Measurements from ENCODE around the gene ZEB2. TPM values are rescaled to one million over a fixed set of nuclear protein-coding genes. Genes with fewer than 3 reads are reported as not detected.

Gene ZEB2
- total and polyA plus RNA-seq, 7 donors = 8.1 to 70.6 (median 51.0) TPM

GRCh38 chr2:144381716-144382115 is 138.2 kb downstream of the ZEB2 start:
- H3K4me3 ChIP-seq = no peak overlapping the region
- 61 to 77% methylated on average over 2 of the region's 2 CpGs for WGBS, 2 donors
- H3K4me1 ChIP-seq = no peaks in the 10 kb centered on the region
- intact Hi-C loops (cut with DNase I) = no loop called here
- TF ChIP-seq EP300 (IDR thresholded peaks at IDR 0.05) (no peak), POLR2A (IDR thresholded peaks at IDR 0.05) (no peak), CTCF (IDR thresholded peaks at IDR 0.05) (no peak), POLR2AphosphoS5 (IDR thresholded peaks at IDR 0.05) (no peak)
- DNase-seq = no peak
- H3K27ac ChIP-seq = no peak overlapping the region
- H3K27me3 ChIP-seq = no peaks in the 10 kb centered on the region
- no peaks in the 10 kb centered on the region for H3K9me3 ChIP-seq
- no peaks in the 10 kb centered on the region for H3K36me3 ChIP-seq

- Histone ChIP-seq H3K27ac (no peak overlapping the region), H3K27me3 (no peaks in the 10 kb centered on the region), H3K9me3 (no peaks in the 10 kb centered on the region), H3K4me3 (peak overlapping the region in 1 of 4 donors; percentile 6), H3K4me1 (no peaks in the 10 kb centered on the region), H3K36me3 (no peaks in the 10 kb centered on the region)
- DNase-seq = no peak
- intact Hi-C loops (cut with DNase I) = no loop called here
- TF ChIP-seq POLR2A (IDR thresholded peaks at IDR 0.05) = no peak
- TF ChIP-seq CTCF (IDR thresholded peaks at IDR 0.05) = no peak
- TF ChIP-seq POLR2AphosphoS5 (IDR thresholded peaks at IDR 0.05) = no peak
- no peak for TF ChIP-seq EP300 (IDR thresholded peaks at IDR 0.05)
- 48 to 70% methylated on average over 11 of the region's 11 CpGs for WGBS, 2 donors
Measured at GRCh38 chr2:144379851-144380311, 140.0 kb downstream of the ZEB2 start.

GRCh38 chr2:144378551-144378950 is 141.4 kb downstream of the ZEB2 start:
- H3K27ac ChIP-seq = no peak overlapping the region
- no peaks in the 10 kb centered on the region for H3K4me1 ChIP-seq
- WGBS, 2 donors = 85 to 89% methylated on average over 5 of the region's 5 CpGs

GRCh38 chr2:144377914-144378313 is 142.0 kb downstream of the ZEB2 start:
- TF ChIP-seq EP300 (IDR thresholded peaks at IDR 0.05) = no peak
- Histone ChIP-seq H3K27ac (no peak overlapping the region), H3K36me3 (no peaks in the 10 kb centered on the region), H3K4me3 (no peak overlapping the region), H3K27me3 (no peaks in the 10 kb centered on the region), H3K9me3 (no peaks in the 10 kb centered on the region), H3K4me1 (no peaks in the 10 kb centered on the region)
- no peak for DNase-seq
- intact Hi-C loops (cut with DNase I) = no loop called here
- 70% methylated on average over 2 of the region's 2 CpGs for WGBS, 2 donors

More at GRCh38 chr2:144378551-144378950, 141.4 kb downstream of the ZEB2 start:
- no peak overlapping the region for H3K4me3 ChIP-seq
- H3K27me3 ChIP-seq = no peaks in the 10 kb centered on the region
- no peak for DNase-seq
- TF ChIP-seq EP300 (IDR thresholded peaks at IDR 0.05) (no peak), CTCF (IDR thresholded peaks at IDR 0.05) (no peak)
- H3K9me3 ChIP-seq = no peaks in the 10 kb centered on the region
- intact Hi-C loops (cut with DNase I) = no loop called here
- no peaks in the 10 kb centered on the region for H3K36me3 ChIP-seq

GRCh38 chr2:144376926-144377325 is 143.0 kb downstream of the ZEB2 start:
- no peak for DNase-seq
- Histone ChIP-seq H3K4me3 (no peak overlapping the region), H3K27me3 (no peaks in the 10 kb centered on the region), H3K36me3 (no peaks in the 10 kb centered on the region), H3K27ac (no peak overlapping the region), H3K9me3 (no peaks in the 10 kb centered on the region), H3K4me1 (no peaks in the 10 kb centered on the region)
- WGBS, 2 donors = 80 to 91% methylated on average over 2 of the region's 2 CpGs
- no peak for TF ChIP-seq POLR2AphosphoS5 (IDR thresholded peaks at IDR 0.05)
- no peak for TF ChIP-seq EP300 (IDR thresholded peaks at IDR 0.05)
- no peak for TF ChIP-seq POLR2A (IDR thresholded peaks at IDR 0.05)
- TF ChIP-seq CTCF (IDR thresholded peaks at IDR 0.05) = no peak
- intact Hi-C loops (cut with DNase I) = no loop called here

Data from sigmoid colon (tissue), 7 donors.